Transverse colon (tissue), 3 donors: ENCODE measurements around the gene RCBTB1.

Experiments
- CTCF ChIP-seq, 5 experiments: fragments of 200-600 bp in 3 of 5; fragments of 450-650 bp in 2 of 5; sonication (generic) in 3 of 5; IDR thresholded peaks; 1 replicate in 2 of 5; 2 replicates in 3 of 5; pipeline ENCODE4 v1.5.1; 2016 to 2017; ENCODE audit warnings: antibody characterized with exemption in 5 of 5, inconsistent platforms in 3 of 5, mild to moderate bottlenecking in 2 of 5, moderate library complexity in 1 of 5
- POLR2A ChIP-seq: fragments of 450-650 bp; IDR thresholded peaks from one replicate; pipeline ENCODE4 v1.6.1; 2016; ENCODE audit warnings: antibody characterized with exemption, mild to moderate bottlenecking, moderate library complexity

- TF ChIP-seq CTCF (IDR thresholded peaks at IDR 0.05) (no peak), POLR2A (no peak)
These were observed 36.1 kb downstream of the RCBTB1 start for GRCh38 chr13:49549289-49549688.
